Activated CD8-positive, alpha-beta T cell treated with anti-CD3 and anti-CD28 coated beads for 36 hours (primary cell): Measurements from ENCODE around the gene SERTAD1. TPM values are rescaled to one million over a fixed set of nuclear protein-coding genes. Genes with fewer than 3 reads are reported as not detected.
"Not testable (repeated sequence)": the region's sequence is repeated elsewhere in the genome, so short reads cannot be mapped to it uniquely, and the experiment has no call there.

ENCODE experiments used
- ATAC-seq: fragments of 200-7000 bp; cut with Tn5 transposase; one replicate; pipeline ENCODE4 v1.10.0; 2021; ENCODE audit warnings: mild to moderate bottlenecking, moderate library complexity
- CTCF ChIA-PET: fragments of 350-600 bp; sonication (Branson Sonifier 250); formaldehyde crosslinking; loops from one replicate; lab custom pipeline; 2021; ENCODE audit warnings: antibody characterized with exemption; lab: Charles Lee
- POLR2A ChIA-PET: fragments of 350-600 bp; sonication (Branson Sonifier 250); formaldehyde crosslinking; loops from one replicate; lab custom pipeline; 2021; ENCODE audit warnings: antibody characterized with exemption; lab: Charles Lee
- DNase-seq: peaks from one replicate; pipeline ENCODE4 v3.0.0-alpha.2; 2020
- H3K27ac Mint-ChIP-seq: one replicate; pipeline ENCODE4 v1.8.0; 2021; ENCODE audit warnings: mild to moderate bottlenecking, mixed read lengths
- H3K27me3 Mint-ChIP-seq: one replicate; pipeline ENCODE4 v1.8.0; 2021; ENCODE audit warnings: mixed read lengths
- H3K36me3 Mint-ChIP-seq: one replicate; pipeline ENCODE4 v1.8.0; 2021; ENCODE audit warnings: low read depth, mixed read lengths
- H3K4me1 Mint-ChIP-seq: one replicate; pipeline ENCODE4 v1.8.0; 2021; ENCODE audit warnings: low read depth, mixed read lengths
- H3K4me3 Mint-ChIP-seq: one replicate; pipeline ENCODE4 v1.8.0; 2021; ENCODE audit warnings: mild to moderate bottlenecking, moderate library complexity, mixed read lengths
- H3K9me3 Mint-ChIP-seq: one replicate; pipeline ENCODE4 v1.8.0; 2021; ENCODE audit warnings: mixed read lengths
- intact Hi-C: fragments of 100-400 bp; cut with micrococcal nuclease; formaldehyde crosslinking; loops from one replicate; pipeline ENCODE4 v1.10.0; 2022
- total RNA-seq, 2 experiments: library from RNA; stranded (reverse); gene quantifications; one replicate each; pipeline ENCODE4 v1.2.3, GENCODE V29; 2021
- TF ChIP-seq, protein P1 (sequence below): fragments of 200-600 bp; IDR thresholded peaks from one replicate; pipeline ENCODE4 v1.8.0; 2022; ENCODE audit warnings: antibody characterized with exemption, mild to moderate bottlenecking

The SERTAD1 gene
- total RNA-seq, 2 experiments from 2014 or later = 15.5 to 17.2 TPM

DNA sequence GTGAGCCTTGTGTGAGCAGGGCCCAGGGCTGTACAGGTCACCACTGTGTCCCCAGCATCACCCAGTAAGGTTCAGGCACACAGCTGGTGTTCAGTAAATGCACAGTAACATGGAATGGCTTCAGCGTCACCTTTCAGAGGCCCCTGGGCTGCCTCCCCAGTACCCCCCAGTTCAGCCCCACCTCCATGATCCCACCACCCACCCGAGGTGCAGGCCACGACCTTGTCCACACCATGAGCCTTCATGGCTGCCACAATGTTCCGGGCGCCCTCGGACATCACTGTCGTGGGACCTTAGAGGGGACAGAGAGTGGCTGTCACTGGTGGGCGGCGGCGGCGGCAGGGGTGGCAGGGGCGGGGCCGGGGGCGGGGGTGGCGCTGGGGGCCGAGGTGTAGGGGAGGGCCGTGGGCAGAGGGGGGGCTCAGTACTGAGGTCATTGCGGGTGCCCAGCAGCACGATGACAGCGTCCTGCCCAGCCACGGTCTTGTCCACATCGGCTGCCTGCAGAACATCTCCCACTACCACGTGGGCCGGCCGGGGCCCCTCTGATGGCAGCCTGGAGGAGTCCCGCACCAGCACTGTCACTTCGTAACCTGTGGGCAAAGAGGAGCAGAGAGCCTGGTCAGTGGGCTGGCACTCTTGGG, 32.3 kb upstream of the SERTAD1 start:
- DNase-seq (no peak), ATAC-seq (no peak)
- POLR2A ChIA-PET = no interaction called here
- intact Hi-C loops = no loop called here
- Mint-ChIP-seq H3K4me1 (peaks cover 2% of the 10 kb centered on the region), H3K27ac (no peak overlapping the region), H3K27me3 (no peaks in the 10 kb centered on the region), H3K4me3 (no peak overlapping the region), H3K9me3 (no peaks in the 10 kb centered on the region), H3K36me3 (no peaks in the 10 kb centered on the region)
- CTCF ChIA-PET = interaction anchor here (1.6 kb wide), 1 partner anchor 153 kb away, joined by 4 read pairs; no protein-coding TSS in a partner anchor
- TF ChIP-seq, protein P1, sequence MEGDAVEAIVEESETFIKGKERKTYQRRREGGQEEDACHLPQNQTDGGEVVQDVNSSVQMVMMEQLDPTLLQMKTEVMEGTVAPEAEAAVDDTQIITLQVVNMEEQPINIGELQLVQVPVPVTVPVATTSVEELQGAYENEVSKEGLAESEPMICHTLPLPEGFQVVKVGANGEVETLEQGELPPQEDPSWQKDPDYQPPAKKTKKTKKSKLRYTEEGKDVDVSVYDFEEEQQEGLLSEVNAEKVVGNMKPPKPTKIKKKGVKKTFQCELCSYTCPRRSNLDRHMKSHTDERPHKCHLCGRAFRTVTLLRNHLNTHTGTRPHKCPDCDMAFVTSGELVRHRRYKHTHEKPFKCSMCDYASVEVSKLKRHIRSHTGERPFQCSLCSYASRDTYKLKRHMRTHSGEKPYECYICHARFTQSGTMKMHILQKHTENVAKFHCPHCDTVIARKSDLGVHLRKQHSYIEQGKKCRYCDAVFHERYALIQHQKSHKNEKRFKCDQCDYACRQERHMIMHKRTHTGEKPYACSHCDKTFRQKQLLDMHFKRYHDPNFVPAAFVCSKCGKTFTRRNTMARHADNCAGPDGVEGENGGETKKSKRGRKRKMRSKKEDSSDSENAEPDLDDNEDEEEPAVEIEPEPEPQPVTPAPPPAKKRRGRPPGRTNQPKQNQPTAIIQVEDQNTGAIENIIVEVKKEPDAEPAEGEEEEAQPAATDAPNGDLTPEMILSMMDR = no peak

DNA sequence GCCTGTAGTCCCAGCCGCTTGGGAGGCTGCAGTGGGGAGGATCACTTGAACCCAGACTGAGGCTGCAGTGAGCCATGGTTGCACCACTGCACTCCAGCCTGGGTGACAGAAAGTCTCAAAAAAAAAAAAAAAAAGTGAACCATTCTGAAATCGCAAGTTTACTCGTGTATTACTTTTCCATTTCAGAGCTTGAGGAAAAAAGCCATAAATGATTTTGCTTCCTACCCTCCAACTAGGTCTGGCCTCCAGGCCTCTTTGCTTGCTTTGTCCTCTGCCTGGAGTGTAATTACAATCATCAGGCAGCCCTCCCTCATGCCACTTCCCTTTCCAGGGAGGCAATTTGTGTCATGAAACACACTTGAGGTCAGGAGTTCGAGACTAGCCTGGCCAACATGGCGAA, 31.3 kb upstream of the SERTAD1 start:
- Mint-ChIP-seq H3K9me3 (no peaks in the 10 kb centered on the region), H3K4me1 (no peaks in the 10 kb centered on the region), H3K27me3 (no peaks in the 10 kb centered on the region), H3K27ac (no peak overlapping the region), H3K36me3 (no peaks in the 10 kb centered on the region), H3K4me3 (no peak overlapping the region)
- ChIA-PET POLR2A (no interaction called here), CTCF (interaction anchor here (1.0 to 1.6 kb wide), 2 partner anchors 9 to 152 kb away, joined by 3 to 4 read pairs; partner anchors contain the start of gene BLVRB)
- intact Hi-C loops = no loop called here
- ATAC-seq (no peak), DNase-seq (no peak)
- TF ChIP-seq, protein P1 = no peak

DNA sequence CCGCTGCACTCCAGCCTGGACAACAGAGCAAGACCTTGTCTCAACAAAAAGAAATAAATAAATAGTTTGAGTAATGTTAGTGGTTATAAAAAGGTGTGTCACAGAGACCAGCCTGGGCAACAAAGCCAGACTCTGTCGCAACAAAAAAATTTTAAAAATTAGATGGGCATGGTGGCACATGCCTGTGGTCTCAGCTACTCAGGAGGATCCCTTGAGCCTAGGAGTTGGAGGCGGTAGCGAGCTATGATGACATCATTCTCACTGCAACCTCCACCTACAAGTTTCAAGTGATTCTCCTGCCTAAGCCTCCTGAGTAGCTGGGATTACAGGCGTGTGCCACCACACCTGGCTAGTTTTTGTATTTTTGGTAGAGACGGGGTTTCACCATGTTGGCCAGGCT, 28.2 kb upstream of the SERTAD1 start:
- POLR2A ChIA-PET, H3K4me1 Mint-ChIP-seq, H3K9me3 Mint-ChIP-seq, intact Hi-C loops, H3K36me3 Mint-ChIP-seq, ATAC-seq, DNase-seq, H3K4me3 Mint-ChIP-seq, H3K27me3 Mint-ChIP-seq, H3K27ac Mint-ChIP-seq: not testable (repeated sequence)
- CTCF ChIA-PET = interaction anchor here (1.0 to 1.9 kb wide), 6 partner anchors 10 to 181 kb away, joined by 3 to 10 read pairs (median 3); partner anchors contain the start of gene SERTAD1

DNA sequence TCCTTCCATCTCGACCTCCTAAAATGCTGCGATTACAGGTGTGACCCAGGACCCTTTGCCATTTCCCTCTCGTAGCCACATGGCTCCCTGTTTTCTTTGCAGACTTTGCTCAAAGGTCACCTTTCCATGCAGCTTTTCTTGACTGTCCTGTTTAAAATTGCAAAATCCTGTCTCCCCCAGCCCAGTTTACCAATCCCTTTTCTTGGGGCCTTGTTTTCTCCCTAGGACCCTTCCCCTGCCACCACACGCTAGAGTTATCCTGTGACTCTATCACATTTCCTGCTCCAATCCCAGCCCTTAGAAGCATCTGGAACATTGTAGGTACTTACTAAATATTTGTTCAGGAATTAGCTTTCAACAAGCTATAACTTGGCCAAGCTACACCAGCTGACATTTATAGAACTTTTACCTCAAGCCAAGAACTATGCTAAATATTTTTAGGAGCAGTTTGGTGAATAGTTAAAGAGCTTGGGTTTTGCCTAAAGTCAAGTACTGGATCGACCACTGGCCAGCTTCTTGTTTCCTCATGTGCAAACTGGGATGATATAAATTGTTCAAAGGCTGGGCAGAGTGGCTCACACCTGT, 27.5 kb upstream of the SERTAD1 start:
- H3K9me3 Mint-ChIP-seq = no peaks in the 10 kb centered on the region
- no peak overlapping the region for H3K27ac Mint-ChIP-seq
- TF ChIP-seq, protein P1 = no peak
- H3K36me3 Mint-ChIP-seq = no peaks in the 10 kb centered on the region
- intact Hi-C loops = no loop called here
- ATAC-seq (no peak), DNase-seq (no peak)
- H3K4me1 Mint-ChIP-seq = no peaks in the 10 kb centered on the region
- H3K4me3 Mint-ChIP-seq = no peak overlapping the region
- CTCF ChIA-PET = interaction anchor here (1.0 to 1.9 kb wide), 6 partner anchors 11 to 182 kb away, joined by 3 to 10 read pairs (median 3); partner anchors contain the start of gene SERTAD1
- no peaks in the 10 kb centered on the region for H3K27me3 Mint-ChIP-seq
- POLR2A ChIA-PET = interaction anchor here (0.6 kb wide), 1 partner anchor 87 kb away, joined by 3 read pairs; no protein-coding TSS in a partner anchor

DNA sequence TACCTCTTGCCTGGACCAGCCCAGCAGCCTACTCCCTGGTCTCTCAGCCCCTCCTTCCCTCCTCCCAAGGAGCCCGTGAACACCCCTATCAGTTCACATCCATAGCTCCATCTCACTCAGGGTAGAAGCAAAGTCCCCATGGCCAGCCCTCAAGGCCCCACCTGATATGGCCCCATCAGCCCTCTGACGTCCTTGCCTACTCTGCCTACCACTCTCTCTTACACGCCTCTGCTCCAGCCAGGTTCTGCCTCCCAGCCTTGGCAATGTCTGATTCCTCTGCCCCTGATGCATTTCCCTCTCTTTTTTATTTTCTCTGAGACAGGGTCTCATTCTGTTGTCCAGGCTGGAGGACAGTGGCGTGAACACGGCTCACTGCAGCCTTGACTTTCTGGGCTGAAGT, 26.2 kb upstream of the SERTAD1 start:
- DNase-seq = no peak
- no peak overlapping the region for H3K4me3 Mint-ChIP-seq
- no peak overlapping the region for H3K27ac Mint-ChIP-seq
- H3K4me1 Mint-ChIP-seq = no peaks in the 10 kb centered on the region
- ChIA-PET CTCF (no interaction called here), POLR2A (no interaction called here)
- TF ChIP-seq, protein P1 = no peak
- intact Hi-C loops = no loop called here
- H3K9me3 Mint-ChIP-seq = no peaks in the 10 kb centered on the region
- no peak for ATAC-seq
- no peaks in the 10 kb centered on the region for H3K27me3 Mint-ChIP-seq
- no peaks in the 10 kb centered on the region for H3K36me3 Mint-ChIP-seq
